CD8-positive, alpha-beta memory T cell (primary cell): ENCODE results near the gene LINGO1. TPM values are rescaled to one million over a fixed set of nuclear protein-coding genes. Genes with fewer than 3 reads are reported as not detected.

ENCODE experiments used
- CTCF ChIA-PET: fragments of 350-600 bp; sonication (Branson Sonifier 250); formaldehyde crosslinking; loops from one replicate; lab custom pipeline; 2021; ENCODE audit warnings: antibody characterized with exemption; lab: Charles Lee
- POLR2A ChIA-PET: fragments of 350-600 bp; sonication (Branson Sonifier 250); formaldehyde crosslinking; loops from one replicate; lab custom pipeline; 2021; ENCODE audit warnings: antibody characterized with exemption; lab: Charles Lee
- DNase-seq, 5 donors: peaks; one replicate each; pipeline versions ENCODE4 v3.0.0 to v3.0.0-alpha.2; 2020 to 2022; ENCODE audit warnings: mixed read lengths in 1 of 5
- H3K27ac ChIP-seq: one replicate; pipeline ENCODE4 v1.7.0; 2013; ENCODE audit warnings: low read depth, mild to moderate bottlenecking, low read length, moderate library complexity
- H3K27me3 ChIP-seq: 2 replicates; pipeline ENCODE4 v1.7.0; 2013; ENCODE audit warnings: low read length, mild to moderate bottlenecking; ENCODE audit not compliant: insufficient read depth, poor library complexity, severe bottlenecking
- H3K36me3 ChIP-seq: 2 replicates; pipeline ENCODE4 v1.7.0; 2013; ENCODE audit warnings: mild to moderate bottlenecking, low read length, moderate library complexity; ENCODE audit not compliant: insufficient read depth
- H3K4me1 ChIP-seq: 2 replicates; pipeline ENCODE4 v1.7.0; 2013; ENCODE audit warnings: mild to moderate bottlenecking, low read length, moderate library complexity; ENCODE audit not compliant: insufficient read depth
- H3K4me3 ChIP-seq: 2 replicates; pipeline ENCODE4 v1.7.0; 2013; ENCODE audit warnings: mild to moderate bottlenecking, low read length
- H3K9me3 ChIP-seq: 2 replicates; pipeline ENCODE4 v1.7.0; 2013; ENCODE audit warnings: mild to moderate bottlenecking, low read length
- H3K27ac Mint-ChIP-seq, 8 donors: one replicate each; pipeline ENCODE4 v1.8.0; 2020 to 2021; ENCODE audit warnings: mixed read lengths in 8 of 8, mild to moderate bottlenecking in 6 of 8, inconsistent platforms in 3 of 8, moderate library complexity in 3 of 8
- H3K27me3 Mint-ChIP-seq, 2 donors: one replicate each; pipeline ENCODE4 v1.8.0; 2020 to 2021; ENCODE audit warnings: mixed read lengths in 2 of 2, mild to moderate bottlenecking in 1 of 2, moderate library complexity in 1 of 2
- H3K36me3 Mint-ChIP-seq, 3 donors: one replicate each; pipeline ENCODE4 v1.8.0; 2020 to 2021; ENCODE audit warnings: mixed read lengths in 3 of 3, inconsistent platforms in 1 of 3, mild to moderate bottlenecking in 1 of 3
- H3K4me1 Mint-ChIP-seq, 3 donors: one replicate each; pipeline ENCODE4 v1.8.0; 2020 to 2021; ENCODE audit warnings: mixed read lengths in 3 of 3, inconsistent platforms in 1 of 3, mild to moderate bottlenecking in 1 of 3
- H3K4me3 Mint-ChIP-seq, 7 donors: one replicate each; pipeline ENCODE4 v1.8.0; 2020 to 2021; ENCODE audit warnings: mixed read lengths in 7 of 7, mild to moderate bottlenecking in 6 of 7, moderate library complexity in 4 of 7, inconsistent platforms in 2 of 7
- H3K9me3 Mint-ChIP-seq, 5 donors: one replicate each; pipeline ENCODE4 v1.8.0; 2020 to 2022; ENCODE audit warnings: mixed read lengths in 5 of 5, mild to moderate bottlenecking in 3 of 5, moderate library complexity in 2 of 5, inconsistent platforms in 1 of 5
- polyA plus RNA-seq: library from polyadenylated mRNA; unstranded; fragments of 300-500 nt; fragmentation: Illumina TruSeq; gene quantifications from one replicate; pipeline ENCODE4 v1.2.3, GENCODE V29; 2021
- total RNA-seq, 2 experiments: library from RNA; stranded (reverse); gene quantifications; one replicate each; pipeline ENCODE4 v1.2.3, GENCODE V29; 2021

The LINGO1 gene
- total and polyA plus RNA-seq, 3 experiments from 2014 or later = not detected

- H3K36me3 ChIP-seq = no peaks in the 10 kb centered on the region
- no peak for DNase-seq
- H3K27me3 ChIP-seq = peaks cover 15% of the 10 kb centered on the region
- CTCF ChIA-PET = interaction anchor here (1.1 to 1.6 kb wide), 2 partner anchors 31 to 92 kb away, joined by 3 read pairs; no protein-coding TSS in a partner anchor
- peaks cover 34 to 53% of the 10 kb centered on the region in 2 donors for H3K27me3 Mint-ChIP-seq
- H3K4me1 Mint-ChIP-seq = peaks cover 12 to 18% (median 15%) of the 10 kb centered on the region in 3 donors
- H3K4me1 ChIP-seq = peaks cover 14% of the 10 kb centered on the region
- no peaks in the 10 kb centered on the region for H3K36me3 Mint-ChIP-seq
- no peaks in the 10 kb centered on the region for H3K9me3 Mint-ChIP-seq
- H3K27ac ChIP-seq = no peak overlapping the region
- H3K9me3 ChIP-seq = no peaks in the 10 kb centered on the region
- POLR2A ChIA-PET = no interaction called here
- H3K4me3 Mint-ChIP-seq = peak overlapping the region; percentile 54 to 84 (median 75)
- peak overlapping the region in 1 of 8 donors; percentile 15 for H3K27ac Mint-ChIP-seq
- no peak overlapping the region for H3K4me3 ChIP-seq
Measured at GRCh38 chr15:77633913-77634265, 1.2 kb upstream of the LINGO1 start.

GRCh38 chr15:77633134-77633912 is 611 bp upstream of the LINGO1 start:
- H3K9me3 Mint-ChIP-seq = no peaks in the 10 kb centered on the region
- H3K27me3 Mint-ChIP-seq = peaks cover 34 to 50% of the 10 kb centered on the region in 2 donors
- no peak overlapping the region for H3K27ac ChIP-seq
- H3K27ac Mint-ChIP-seq = no peak overlapping the region
- H3K4me3 ChIP-seq = no peak overlapping the region
- DNase-seq = peak; percentile 12 to 54 (median 15)
- H3K36me3 Mint-ChIP-seq = no peaks in the 10 kb centered on the region
- no peaks in the 10 kb centered on the region for H3K36me3 ChIP-seq
- POLR2A ChIA-PET = no interaction called here
- H3K9me3 ChIP-seq = no peaks in the 10 kb centered on the region
- H3K4me1 Mint-ChIP-seq = peaks cover 12 to 18% (median 15%) of the 10 kb centered on the region in 3 donors
- H3K27me3 ChIP-seq = peaks cover 15% of the 10 kb centered on the region
- H3K4me3 Mint-ChIP-seq = peak overlapping the region; percentile 49 to 79 (median 69)
- CTCF ChIA-PET = interaction anchor here (0.6 to 1.6 kb wide), 3 partner anchors 30 to 864 kb away, joined by 3 read pairs; no protein-coding TSS in a partner anchor
- H3K4me1 ChIP-seq = peaks cover 14% of the 10 kb centered on the region

- H3K27me3 ChIP-seq = peaks cover 15% of the 10 kb centered on the region
- Mint-ChIP-seq H3K27ac (no peak overlapping the region), H3K4me3 (peak overlapping the region in 1 of 7 donors; percentile 70), H3K27me3 (peaks cover 27 to 50% of the 10 kb centered on the region in 2 donors), H3K36me3 (no peaks in the 10 kb centered on the region), H3K4me1 (peaks cover 12 to 18% (median 15%) of the 10 kb centered on the region in 3 donors), H3K9me3 (no peaks in the 10 kb centered on the region)
- DNase-seq = no peak
- H3K36me3 ChIP-seq = no peaks in the 10 kb centered on the region
- ChIA-PET CTCF (no interaction called here), POLR2A (no interaction called here)
- H3K9me3 ChIP-seq = no peaks in the 10 kb centered on the region
- peak overlapping the region; percentile 31 for H3K27ac ChIP-seq
- H3K4me1 ChIP-seq = peaks cover 14% of the 10 kb centered on the region
- H3K4me3 ChIP-seq = no peak overlapping the region
Measured at GRCh38 chr15:77631745-77632533, 773 bp downstream of the LINGO1 start.

GRCh38 chr15:77630956-77631744 is 1.6 kb downstream of the LINGO1 start:
- H3K9me3 Mint-ChIP-seq = no peaks in the 10 kb centered on the region
- Histone ChIP-seq H3K4me1 (peaks cover 14% of the 10 kb centered on the region), H3K27me3 (peaks cover 13% of the 10 kb centered on the region), H3K9me3 (no peaks in the 10 kb centered on the region), H3K27ac (no peak overlapping the region), H3K36me3 (no peaks in the 10 kb centered on the region), H3K4me3 (no peak overlapping the region)
- H3K27ac Mint-ChIP-seq = no peak overlapping the region
- CTCF ChIA-PET = no interaction called here
- H3K36me3 Mint-ChIP-seq = no peaks in the 10 kb centered on the region
- H3K4me3 Mint-ChIP-seq = peak overlapping the region in 1 of 7 donors; percentile 70
- no peak for DNase-seq
- H3K4me1 Mint-ChIP-seq = peaks cover 12 to 18% (median 15%) of the 10 kb centered on the region in 3 donors
- POLR2A ChIA-PET = no interaction called here
- peaks cover 22 to 47% of the 10 kb centered on the region in 2 donors for H3K27me3 Mint-ChIP-seq

GRCh38 chr15:77630056-77630455 is 2.7 kb downstream of the LINGO1 start:
- no peak for DNase-seq
- peaks cover 14 to 38% of the 10 kb centered on the region in 2 donors for H3K27me3 Mint-ChIP-seq
- peak overlapping the region in 1 of 7 donors; percentile 54 for H3K4me3 Mint-ChIP-seq
- no peaks in the 10 kb centered on the region for H3K9me3 Mint-ChIP-seq
- peaks cover 10 to 14% (median 10%) of the 10 kb centered on the region in 3 donors for H3K4me1 Mint-ChIP-seq
- peaks cover 14% of the 10 kb centered on the region for H3K4me1 ChIP-seq
- H3K4me3 ChIP-seq = no peak overlapping the region
- CTCF ChIA-PET = no interaction called here
- H3K36me3 Mint-ChIP-seq = no peaks in the 10 kb centered on the region
- no peaks in the 10 kb centered on the region for H3K9me3 ChIP-seq
- no peak overlapping the region for H3K27ac ChIP-seq
- peaks cover 9% of the 10 kb centered on the region for H3K27me3 ChIP-seq
- H3K36me3 ChIP-seq = no peaks in the 10 kb centered on the region
- POLR2A ChIA-PET = no interaction called here
- no peak overlapping the region for H3K27ac Mint-ChIP-seq

- Histone ChIP-seq H3K9me3 (no peaks in the 10 kb centered on the region), H3K27me3 (peaks cover 9% of the 10 kb centered on the region), H3K4me1 (peaks cover 13% of the 10 kb centered on the region), H3K27ac (no peak overlapping the region), H3K36me3 (no peaks in the 10 kb centered on the region), H3K4me3 (no peak overlapping the region)
- Mint-ChIP-seq H3K4me1 (peaks cover 9 to 13% (median 9%) of the 10 kb centered on the region in 3 donors), H3K27me3 (peaks cover 13 to 37% of the 10 kb centered on the region in 2 donors), H3K9me3 (no peaks in the 10 kb centered on the region), H3K4me3 (no peak overlapping the region), H3K36me3 (no peaks in the 10 kb centered on the region), H3K27ac (no peak overlapping the region)
- CTCF ChIA-PET = no interaction called here
- POLR2A ChIA-PET = no interaction called here
- DNase-seq = no peak
Measured at GRCh38 chr15:77629070-77630030, 3.4 kb downstream of the LINGO1 start.

- Histone ChIP-seq H3K4me1 (no peaks in the 10 kb centered on the region), H3K9me3 (no peaks in the 10 kb centered on the region), H3K27ac (no peak overlapping the region), H3K27me3 (no peaks in the 10 kb centered on the region), H3K36me3 (no peaks in the 10 kb centered on the region), H3K4me3 (no peak overlapping the region)
- peaks cover 9 to 28% of the 10 kb centered on the region in 2 donors for H3K27me3 Mint-ChIP-seq
- ChIA-PET POLR2A (no interaction called here), CTCF (no interaction called here)
- no peaks in the 10 kb centered on the region for H3K36me3 Mint-ChIP-seq
- H3K4me1 Mint-ChIP-seq = no peaks in the 10 kb centered on the region
- no peak overlapping the region for H3K27ac Mint-ChIP-seq
- no peak for DNase-seq
- H3K4me3 Mint-ChIP-seq = no peak overlapping the region
- no peaks in the 10 kb centered on the region for H3K9me3 Mint-ChIP-seq
Measured at GRCh38 chr15:77628010-77628409, 4.7 kb downstream of the LINGO1 start.
